Measurements from ENCODE around the gene TRMT44. TPM values are rescaled to one million over a fixed set of nuclear protein-coding genes. Genes with fewer than 3 reads are reported as not detected.

The TRMT44 gene
- total RNA-seq, 1 donor from 2014 or later, result 12.7 TPM

DNA sequence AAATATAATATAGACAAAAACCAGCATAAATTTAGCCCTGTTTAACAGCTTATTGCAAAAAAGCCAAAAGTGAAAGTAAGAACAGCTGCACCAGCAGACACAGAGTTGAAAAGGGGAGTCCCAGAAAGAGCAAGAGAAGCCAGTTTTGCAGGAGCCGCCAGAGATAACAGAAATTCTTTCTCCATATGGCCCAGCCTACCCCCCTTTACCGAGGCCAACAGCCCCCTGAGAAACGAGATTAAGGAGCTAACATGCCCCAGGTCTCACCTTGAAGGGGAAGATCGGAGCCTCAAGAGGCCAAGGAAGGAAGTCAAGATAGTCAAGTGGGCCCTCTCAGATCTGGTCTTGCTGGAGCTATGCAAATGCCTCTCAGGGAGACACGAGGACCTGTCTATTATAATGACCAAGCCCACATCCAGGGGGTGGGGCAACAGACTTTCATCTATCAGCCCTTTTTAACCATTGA lies 4.9 kb upstream of the TRMT44 start:
- DNase-seq (ENCODE audit: low read depth, low spot score), result no peak

GRCh38 chr4:8437281-8437680 lies 3.3 kb upstream of the TRMT44 start:
- DNase-seq (ENCODE audit: low read depth, low spot score), result no peak

GRCh38 chr4:8438743-8439142 lies 1.8 kb upstream of the TRMT44 start:
- DNase-seq (ENCODE audit: low read depth, low spot score), result no peak

- DNase-seq (ENCODE audit: low read depth, low spot score), result no peak
These were observed 1.4 kb upstream of the TRMT44 start for GRCh38 chr4:8439168-8439567.

DNA sequence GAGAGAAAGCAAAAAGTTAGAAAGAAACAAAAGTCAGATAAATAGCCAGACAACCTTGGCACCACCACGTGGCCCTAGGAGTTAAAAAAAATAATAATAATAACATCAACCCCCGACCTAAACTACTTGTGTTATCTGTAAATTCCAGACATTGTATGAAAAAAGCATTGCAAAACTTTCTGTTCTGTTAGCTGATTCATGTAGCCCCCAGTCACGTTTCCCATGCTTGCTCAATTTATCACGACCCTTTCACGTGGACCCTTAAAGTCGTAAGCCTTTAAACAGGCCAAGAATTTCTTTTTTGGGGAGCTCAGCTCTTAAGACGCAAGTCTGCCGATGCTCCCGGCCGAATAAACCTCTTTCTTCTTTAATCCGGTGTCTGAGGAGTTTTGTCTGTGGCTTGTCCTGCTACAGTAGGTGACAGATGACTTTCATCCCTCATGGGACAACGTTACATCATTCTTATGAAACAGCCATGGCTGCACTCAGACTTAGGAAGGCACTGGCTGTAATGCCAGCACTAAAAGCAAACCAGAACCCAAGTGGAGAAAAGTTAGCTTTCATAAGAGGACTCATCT lies 574 bp upstream of the TRMT44 start:
- DNase-seq (ENCODE audit: low read depth, low spot score), result no peak

DNA sequence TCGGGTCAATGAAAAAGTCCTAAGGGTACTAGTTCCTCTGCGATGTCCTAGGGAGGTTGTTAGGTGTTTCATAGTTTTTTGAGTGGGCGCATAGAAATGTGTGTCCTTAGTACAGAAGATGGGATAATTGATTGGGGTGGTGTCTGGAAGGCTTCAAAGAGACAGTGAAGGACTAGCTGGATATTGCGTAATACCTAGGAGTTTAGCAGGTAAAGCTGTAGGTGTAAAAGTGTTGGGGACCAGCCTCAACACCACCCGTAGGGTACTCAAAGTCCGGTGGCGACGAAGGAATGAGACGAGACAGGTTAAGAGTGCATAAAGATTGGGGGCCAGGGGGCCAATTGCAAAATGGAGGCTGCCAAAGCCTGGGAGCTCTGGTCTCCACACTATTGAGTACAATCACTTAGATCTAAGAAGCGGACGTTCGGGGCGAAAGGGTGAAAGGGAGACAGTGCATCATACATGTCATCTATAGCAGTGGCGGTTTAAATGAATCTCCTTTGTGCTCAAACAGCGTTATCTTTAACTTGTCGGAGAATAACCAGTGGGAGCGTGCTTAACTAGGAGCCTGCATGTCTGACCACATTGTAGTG lies 1.0 kb downstream of the TRMT44 start:
- no peak for DNase-seq (ENCODE audit: low read depth, low spot score)

DNA sequence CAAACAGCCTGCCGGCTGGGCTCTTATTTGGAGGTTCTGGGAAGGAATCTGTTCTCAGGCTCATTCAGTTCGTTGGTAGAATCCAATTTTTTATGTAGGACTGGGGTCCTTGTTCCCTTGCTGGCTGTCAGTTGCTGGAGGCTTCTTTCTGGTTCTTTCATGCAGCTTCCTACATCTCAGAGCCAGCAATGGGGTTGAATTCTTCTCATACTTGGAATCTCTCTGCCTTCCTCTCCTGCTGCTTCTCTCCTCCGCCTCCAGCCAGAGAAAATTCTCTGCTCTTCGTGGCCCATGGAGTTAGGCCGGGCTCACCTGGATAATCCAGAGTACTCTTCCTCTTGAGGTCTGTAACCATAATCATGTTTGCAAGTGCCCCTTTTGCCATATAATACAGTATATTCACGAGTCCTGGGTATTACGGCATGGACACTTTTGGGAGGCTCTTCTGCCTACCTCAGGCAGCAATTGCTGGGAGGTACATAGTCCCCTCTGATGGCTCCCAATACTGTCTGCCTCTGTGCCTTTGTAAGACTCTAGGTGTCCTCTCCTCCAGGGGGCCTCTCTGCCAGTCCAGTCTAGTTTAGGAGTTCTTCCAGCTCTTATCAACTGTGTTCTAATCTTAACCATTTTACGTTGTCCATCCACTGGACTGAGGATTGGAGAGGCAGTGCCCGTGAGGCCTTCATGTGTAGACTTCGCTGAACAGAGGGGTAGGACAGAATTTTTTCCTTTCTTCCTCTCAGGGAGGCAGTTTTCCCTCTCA lies 2.2 kb downstream of the TRMT44 start:
- no peak for DNase-seq (ENCODE audit: low read depth, low spot score)

- DNase-seq (ENCODE audit: low read depth, low spot score), result no peak
These were observed 3.2 kb downstream of the TRMT44 start for GRCh38 chr4:8443801-8444200.

- DNase-seq (ENCODE audit: low read depth, low spot score), result no peak
These were observed 5.5 kb downstream of the TRMT44 start for GRCh38 chr4:8446122-8446521.

DNA sequence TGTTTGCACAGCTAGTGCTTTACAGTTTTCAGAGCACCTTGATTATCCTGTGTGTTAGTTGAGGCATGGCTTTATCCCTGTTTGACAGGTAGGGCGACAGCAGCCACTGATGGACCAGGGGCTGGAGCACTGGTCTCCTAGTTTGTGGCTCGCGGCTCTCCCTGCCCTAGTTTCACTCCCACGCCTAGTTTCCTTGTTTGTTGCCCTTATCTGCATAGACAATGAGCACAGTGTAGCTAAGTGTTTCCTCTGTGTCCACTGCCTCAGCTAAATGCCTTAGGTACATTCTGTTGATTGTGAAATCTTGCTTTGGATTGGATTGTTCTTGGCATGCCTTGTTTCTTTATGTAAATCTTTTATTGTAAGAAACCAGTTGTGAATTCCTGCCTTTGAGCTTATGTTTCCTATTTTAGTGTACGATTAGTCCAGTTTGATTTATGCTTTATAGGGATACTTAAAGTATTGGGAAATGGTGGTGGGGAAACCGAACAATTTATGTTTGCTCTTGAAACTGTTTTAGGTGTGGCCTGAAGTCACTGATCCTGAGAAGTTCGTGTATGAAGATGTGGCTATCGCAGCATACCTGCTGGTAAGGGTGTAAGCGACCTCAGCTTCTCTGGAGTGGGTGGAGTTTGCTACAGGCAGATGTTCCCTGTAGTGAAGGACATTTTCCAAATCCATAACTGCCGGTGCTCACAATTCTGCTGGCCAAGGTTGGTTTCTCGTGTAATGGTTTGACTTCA lies 11.0 kb downstream of the TRMT44 start:
- DNase-seq (ENCODE audit: low read depth, low spot score), result peak; percentile 73

DNA sequence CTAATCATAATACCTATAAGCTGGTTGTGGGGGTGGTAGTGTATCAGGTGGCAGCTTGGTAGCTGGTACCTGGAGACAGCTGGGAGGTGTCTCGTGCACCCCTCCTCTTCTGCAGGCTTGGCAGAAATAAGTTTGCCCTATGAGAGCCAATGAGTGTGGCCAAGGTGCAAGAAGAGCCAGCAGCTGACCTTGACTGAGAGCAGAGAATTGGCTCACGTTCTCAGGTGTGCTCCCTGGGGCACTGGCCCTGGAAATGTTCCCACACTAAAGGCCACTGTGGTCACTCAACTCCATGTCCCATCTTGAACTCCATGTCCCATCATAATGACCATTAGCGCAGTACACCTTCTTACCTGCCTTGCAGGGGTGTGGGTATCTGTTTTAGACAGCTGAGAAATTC lies 13.4 kb downstream of the TRMT44 start:
- no peak for DNase-seq (ENCODE audit: low read depth, low spot score)

- DNase-seq (ENCODE audit: low read depth, low spot score), result no peak
These were observed 17.2 kb downstream of the TRMT44 start for GRCh38 chr4:8457646-8458252.

- no peak for DNase-seq (ENCODE audit: low read depth, low spot score)
These were observed 19.4 kb downstream of the TRMT44 start for GRCh38 chr4:8459867-8460445.

DNA sequence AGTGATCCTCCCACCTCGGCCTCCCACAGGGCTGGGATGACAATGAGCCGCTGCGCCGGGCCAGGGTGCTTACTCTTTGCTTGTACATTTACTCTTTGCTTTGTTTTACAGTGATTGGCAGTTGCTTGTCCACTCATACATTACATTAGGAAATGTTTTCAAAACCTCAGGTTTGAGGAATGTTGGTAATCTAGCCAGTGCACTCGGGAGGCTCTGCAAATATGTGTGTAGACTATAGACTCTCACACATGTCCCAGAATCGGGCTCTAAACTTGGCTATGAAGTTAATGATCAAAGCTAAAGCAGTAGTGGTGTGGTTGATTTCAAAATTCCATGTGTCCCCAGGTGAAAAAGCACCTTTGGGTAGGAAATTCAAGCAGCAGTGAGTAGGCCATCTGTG lies 20.5 kb downstream of the TRMT44 start:
- DNase-seq (ENCODE audit: low read depth, low spot score), result no peak

GRCh38 chr4:8461616-8462015 lies 21.0 kb downstream of the TRMT44 start:
- no peak for DNase-seq (ENCODE audit: low read depth, low spot score)

DNA sequence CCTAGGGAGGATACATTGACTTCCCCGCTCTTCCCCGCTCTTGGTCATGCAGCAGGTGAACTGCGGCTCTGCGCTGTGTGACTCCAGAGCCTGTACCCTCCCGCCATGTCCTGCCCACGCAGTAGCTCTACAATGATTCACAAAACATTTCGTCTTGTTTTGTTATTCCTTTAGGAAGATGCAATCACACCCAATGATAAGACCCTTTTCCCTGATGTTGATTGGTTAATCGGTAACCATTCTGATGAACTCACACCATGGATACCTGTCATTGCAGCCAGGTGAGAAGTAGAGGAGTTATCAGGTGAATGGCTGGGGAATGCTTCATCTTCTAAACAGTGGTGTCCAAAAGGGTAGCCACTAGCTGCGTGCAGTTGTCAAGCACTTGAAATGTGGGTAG lies 23.2 kb downstream of the TRMT44 start:
- DNase-seq (ENCODE audit: low read depth, low spot score), result no peak

DNA sequence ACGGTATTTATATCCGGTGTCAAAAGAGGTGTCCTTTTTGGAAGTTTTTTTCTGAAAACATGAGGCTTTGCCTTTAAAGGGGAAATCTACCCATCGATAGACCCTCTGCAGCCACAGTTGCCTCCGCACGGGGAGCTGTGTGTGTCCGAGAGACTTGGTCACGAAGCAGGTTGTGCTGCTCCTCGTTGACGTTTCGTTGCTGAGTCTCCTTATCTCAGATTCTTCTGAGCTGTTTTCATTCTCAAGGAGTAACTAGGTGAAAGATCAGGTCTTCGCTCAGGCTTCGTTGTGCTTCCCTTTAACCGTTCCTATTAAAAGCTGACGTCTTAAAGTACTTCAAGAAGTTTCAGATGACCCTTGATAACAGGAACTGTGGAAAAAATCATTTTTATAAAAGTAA lies 23.8 kb downstream of the TRMT44 start:
- no peak for DNase-seq (ENCODE audit: low read depth, low spot score)

DNA sequence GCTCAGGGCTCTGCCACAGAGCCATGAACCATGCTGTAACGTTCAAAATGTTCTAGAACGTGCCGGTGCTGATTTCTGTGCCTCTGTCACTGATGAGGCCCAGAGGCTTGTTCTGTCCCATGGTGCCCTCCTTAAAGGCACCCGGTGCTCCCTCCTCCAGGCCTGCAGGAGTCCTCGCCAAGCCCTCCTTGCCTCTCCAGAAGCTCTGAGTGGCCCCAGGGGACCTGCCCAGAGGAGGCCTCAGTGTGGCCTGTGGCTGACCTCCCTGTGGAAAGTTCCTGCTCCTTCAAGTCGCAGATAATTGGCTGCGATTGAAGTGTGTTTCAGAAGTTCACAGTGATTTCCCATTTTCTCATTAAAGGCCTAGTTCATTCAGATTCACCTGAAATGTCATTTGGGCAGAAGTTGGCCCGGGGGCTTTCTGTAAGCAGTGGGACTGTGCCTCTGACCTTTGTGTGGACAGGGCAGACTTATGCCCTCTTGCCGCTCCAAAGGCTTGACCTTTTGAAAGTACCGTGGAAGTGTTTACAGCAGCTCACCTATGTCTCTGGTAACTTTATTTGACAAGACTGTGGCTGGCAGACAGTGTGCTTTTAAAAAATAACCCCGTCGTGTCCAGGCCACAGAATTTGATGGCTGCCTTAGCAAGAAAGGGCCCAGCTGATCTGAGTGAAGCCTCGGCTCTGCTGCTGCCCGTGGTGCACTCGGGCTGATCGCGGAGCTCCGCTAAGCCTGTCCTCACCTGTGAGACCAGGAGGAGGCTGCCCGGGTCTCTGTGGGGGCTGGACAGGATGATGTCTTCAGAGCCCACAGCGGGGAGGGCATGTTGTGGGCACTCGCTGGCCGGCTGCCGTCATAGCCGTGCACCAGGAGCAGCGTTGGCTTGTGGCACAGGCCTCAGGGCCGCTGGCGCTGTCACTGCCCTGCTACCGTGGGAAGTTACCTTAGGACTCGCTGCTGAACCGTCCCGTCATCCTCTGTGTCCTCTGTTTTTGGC lies 25.3 kb downstream of the TRMT44 start:
- DNase-seq (ENCODE audit: low read depth, low spot score), result no peak

DNA sequence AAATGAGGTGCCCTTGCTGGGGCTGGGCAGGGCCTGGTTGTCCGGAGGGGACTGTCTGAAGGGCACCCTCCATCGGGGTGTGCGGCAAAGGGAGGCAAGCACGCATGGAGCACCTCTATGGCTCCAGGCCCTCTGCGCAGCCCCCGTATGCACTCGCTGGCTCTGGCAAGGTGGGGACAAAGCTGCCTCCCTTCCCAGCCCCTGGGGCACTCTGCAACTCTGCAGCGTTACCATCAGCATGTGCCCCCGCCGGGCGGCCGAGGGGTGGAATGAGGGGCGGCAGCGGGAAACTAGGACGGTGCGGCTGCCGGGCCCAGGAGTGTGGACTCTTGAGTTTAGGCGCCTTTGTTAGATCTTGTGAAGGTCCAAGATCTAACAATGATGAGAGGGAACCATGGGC lies 26.4 kb downstream of the TRMT44 start:
- no peak for DNase-seq (ENCODE audit: low read depth, low spot score)
